Vagina (tissue), 2 donors: Measurements from ENCODE around the gene NBL1. TPM values are rescaled to one million over a fixed set of nuclear protein-coding genes. Genes with fewer than 3 reads are reported as not detected.

ENCODE experiments used
- DNase-seq, 2 donors: peaks; one replicate each; pipeline ENCODE4 v3.0.0-alpha.2; 2017; ENCODE audit errors: extremely low spot score in 2 of 2
- H3K27ac ChIP-seq: fragments of 200-600 bp; sonication (generic); one replicate; pipeline ENCODE4 v1.5.1; 2019
- H3K27me3 ChIP-seq: fragments of 200-600 bp; sonication (generic); one replicate; pipeline ENCODE4 v1.5.1; 2019
- H3K36me3 ChIP-seq, 2 donors: fragments of 200-600 bp; sonication (generic); one replicate each; pipeline ENCODE4 v1.5.1; 2017 to 2019
- H3K4me1 ChIP-seq: fragments of 200-600 bp; sonication (generic); one replicate; pipeline ENCODE4 v1.5.1; 2019
- H3K4me3 ChIP-seq, 2 donors: fragments of 200-600 bp; sonication (generic); 1 replicate in 1 of 2; 2 replicates in 1 of 2; pipeline ENCODE4 v1.5.1; 2016 to 2019
- H3K9me3 ChIP-seq: fragments of 200-600 bp; sonication (generic); one replicate; pipeline ENCODE4 v1.5.1; 2019
- POLR2A ChIP-seq, 2 donors: fragments of 450-650 bp; IDR thresholded peaks; one replicate each; pipeline ENCODE4 v1.6.1; 2017; ENCODE audit warnings: antibody characterized with exemption in 2 of 2, mild to moderate bottlenecking in 2 of 2, moderate library complexity in 2 of 2
- POLR2AphosphoS5 ChIP-seq, 2 donors: sonication (generic); formaldehyde crosslinking; IDR thresholded peaks; one replicate each; pipeline ENCODE4 v1.9.0; 2017; ENCODE audit warnings: antibody characterized with exemption in 2 of 2, mild to moderate bottlenecking in 2 of 2, low read depth in 1 of 2; ENCODE audit not compliant: insufficient read depth in 1 of 2
- intact Hi-C: fragments of 100-400 bp; cut with DNase I; formaldehyde crosslinking; loops from one replicate; pipeline ENCODE4 v1.15.1; 2023
- total RNA-seq: library from RNA; depleted of rRNA; stranded (reverse); fragments of >200 nt; gene quantifications from one replicate; pipeline ENCODE4 v1.2.3, GENCODE V29; 2016
- TF ChIP-seq, protein P1 (sequence below), 3 experiments: fragments of 450-650 bp in 2 of 3; fragments of 200-600 bp in 1 of 3; sonication (generic) in 1 of 3; IDR thresholded peaks; one replicate each; pipeline ENCODE4 v1.5.1; 2017 to 2019; ENCODE audit warnings: antibody characterized with exemption in 3 of 3, mild to moderate bottlenecking in 2 of 3, moderate library complexity in 2 of 3

The NBL1 gene
- total RNA-seq, 1 donor from 2014 or later, result 148 TPM

DNA sequence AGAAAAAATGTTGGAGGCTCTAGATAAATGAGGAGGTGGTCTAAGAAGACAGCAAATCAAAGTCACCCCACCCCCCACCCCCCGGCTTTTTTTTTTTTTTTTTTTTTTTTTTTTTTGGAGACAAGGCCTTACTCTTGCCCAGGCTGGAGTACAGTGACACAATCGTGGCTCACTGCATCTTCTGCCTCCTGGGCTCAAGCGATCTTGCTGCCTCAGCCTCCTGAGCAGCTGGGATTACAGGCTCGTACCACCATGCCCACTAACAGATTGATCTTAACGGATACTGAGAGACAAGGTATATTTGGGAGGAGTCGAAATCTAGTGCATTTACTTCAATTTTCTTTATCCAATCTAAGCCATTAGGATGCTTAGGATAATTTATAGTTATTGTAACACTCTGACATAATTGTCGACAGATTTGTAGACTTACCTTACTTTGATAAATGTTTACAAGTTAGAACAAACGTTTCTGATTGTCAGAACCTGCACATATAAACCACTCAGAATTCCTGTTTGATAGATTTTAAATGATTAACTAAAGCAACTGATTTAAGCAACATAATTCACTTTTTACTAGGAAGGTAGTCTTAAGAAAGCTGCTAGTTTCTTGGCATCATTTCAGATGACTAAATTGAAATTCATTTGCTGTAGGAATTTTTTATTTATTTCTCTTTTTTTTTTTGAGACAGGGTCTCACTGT lies 33.7 kb upstream of the NBL1 start:
- TF ChIP-seq, protein P1, sequence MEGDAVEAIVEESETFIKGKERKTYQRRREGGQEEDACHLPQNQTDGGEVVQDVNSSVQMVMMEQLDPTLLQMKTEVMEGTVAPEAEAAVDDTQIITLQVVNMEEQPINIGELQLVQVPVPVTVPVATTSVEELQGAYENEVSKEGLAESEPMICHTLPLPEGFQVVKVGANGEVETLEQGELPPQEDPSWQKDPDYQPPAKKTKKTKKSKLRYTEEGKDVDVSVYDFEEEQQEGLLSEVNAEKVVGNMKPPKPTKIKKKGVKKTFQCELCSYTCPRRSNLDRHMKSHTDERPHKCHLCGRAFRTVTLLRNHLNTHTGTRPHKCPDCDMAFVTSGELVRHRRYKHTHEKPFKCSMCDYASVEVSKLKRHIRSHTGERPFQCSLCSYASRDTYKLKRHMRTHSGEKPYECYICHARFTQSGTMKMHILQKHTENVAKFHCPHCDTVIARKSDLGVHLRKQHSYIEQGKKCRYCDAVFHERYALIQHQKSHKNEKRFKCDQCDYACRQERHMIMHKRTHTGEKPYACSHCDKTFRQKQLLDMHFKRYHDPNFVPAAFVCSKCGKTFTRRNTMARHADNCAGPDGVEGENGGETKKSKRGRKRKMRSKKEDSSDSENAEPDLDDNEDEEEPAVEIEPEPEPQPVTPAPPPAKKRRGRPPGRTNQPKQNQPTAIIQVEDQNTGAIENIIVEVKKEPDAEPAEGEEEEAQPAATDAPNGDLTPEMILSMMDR (IDR thresholded peaks at IDR 0.05), result no peak
- TF ChIP-seq POLR2AphosphoS5 (IDR thresholded peaks at IDR 0.05; ENCODE audit: insufficient read depth in 1 of 2, low read depth in 1 of 2) (no peak), POLR2A (IDR thresholded peaks at IDR 0.05) (no peak)
- no peaks in the 10 kb centered on the region for H3K27me3 ChIP-seq
- no peak for DNase-seq
- no peak overlapping the region for H3K4me3 ChIP-seq
- peak overlapping the region; percentile 75 for H3K27ac ChIP-seq
- H3K4me1 ChIP-seq, result peaks cover 75% of the 10 kb centered on the region
- no peaks in the 10 kb centered on the region for H3K36me3 ChIP-seq
- H3K9me3 ChIP-seq, result no peaks in the 10 kb centered on the region
- intact Hi-C loops, result no loop called here

GRCh38 chr1:19612530-19612929 lies 31.6 kb upstream of the NBL1 start:
- no peak for TF ChIP-seq POLR2A (IDR thresholded peaks at IDR 0.05)
- Histone ChIP-seq H3K36me3 (no peaks in the 10 kb centered on the region), H3K27me3 (no peaks in the 10 kb centered on the region), H3K4me1 (peaks cover 67% of the 10 kb centered on the region), H3K4me3 (no peak overlapping the region), H3K9me3 (no peaks in the 10 kb centered on the region), H3K27ac (no peak overlapping the region)
- DNase-seq, result no peak
- intact Hi-C loops, result no loop called here

GRCh38 chr1:19613171-19613703 lies 30.9 kb upstream of the NBL1 start:
- Histone ChIP-seq H3K27ac (no peak overlapping the region), H3K9me3 (no peaks in the 10 kb centered on the region), H3K27me3 (no peaks in the 10 kb centered on the region), H3K36me3 (no peaks in the 10 kb centered on the region), H3K4me1 (peaks cover 67% of the 10 kb centered on the region), H3K4me3 (no peak overlapping the region)
- intact Hi-C loops, result no loop called here
- TF ChIP-seq, protein P1 (IDR thresholded peaks at IDR 0.05), result no peak
- TF ChIP-seq POLR2AphosphoS5 (IDR thresholded peaks at IDR 0.05; ENCODE audit: insufficient read depth in 1 of 2, low read depth in 1 of 2) (no peak), POLR2A (IDR thresholded peaks at IDR 0.05) (no peak)
- DNase-seq, result no peak

- DNase-seq, result no peak
- intact Hi-C loops, result no loop called here
- TF ChIP-seq, protein P1 (IDR thresholded peaks at IDR 0.05), result no peak
- TF ChIP-seq POLR2AphosphoS5 (IDR thresholded peaks at IDR 0.05; ENCODE audit: insufficient read depth in 1 of 2, low read depth in 1 of 2) (no peak), POLR2A (IDR thresholded peaks at IDR 0.05) (no peak)
- Histone ChIP-seq H3K4me1 (peaks cover 66% of the 10 kb centered on the region), H3K9me3 (no peaks in the 10 kb centered on the region), H3K27ac (no peak overlapping the region), H3K4me3 (no peak overlapping the region), H3K27me3 (no peaks in the 10 kb centered on the region), H3K36me3 (no peaks in the 10 kb centered on the region)
These were observed 28.7 kb upstream of the NBL1 start for GRCh38 chr1:19615438-19615837.

- DNase-seq, result no peak
- Histone ChIP-seq H3K27ac (no peak overlapping the region), H3K4me3 (no peak overlapping the region), H3K36me3 (no peaks in the 10 kb centered on the region), H3K9me3 (no peaks in the 10 kb centered on the region), H3K4me1 (peaks cover 68% of the 10 kb centered on the region), H3K27me3 (no peaks in the 10 kb centered on the region)
- intact Hi-C loops, result no loop called here
- TF ChIP-seq POLR2A (IDR thresholded peaks at IDR 0.05), result no peak
These were observed 27.6 kb upstream of the NBL1 start for GRCh38 chr1:19616489-19616888.

DNA sequence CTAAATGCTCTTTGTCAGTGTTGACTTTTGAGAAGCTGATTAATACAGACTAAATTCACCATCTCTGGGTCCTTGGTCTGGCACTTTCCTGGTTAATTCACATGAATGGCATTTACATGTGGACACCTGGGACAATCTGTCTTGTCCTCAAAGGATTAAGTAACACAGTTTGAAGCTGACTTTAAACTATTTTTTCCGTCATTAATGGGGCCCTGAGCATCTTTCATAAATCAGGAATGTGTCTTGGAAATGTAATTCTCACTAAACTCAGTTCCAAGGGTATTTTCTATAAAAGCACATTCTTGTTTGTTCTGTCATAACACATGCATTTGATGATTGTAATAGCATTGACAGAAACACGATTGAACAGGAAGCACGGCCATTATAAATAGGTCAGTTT lies 26.7 kb upstream of the NBL1 start:
- no peak for DNase-seq
- H3K4me3 ChIP-seq, result no peak overlapping the region
- no peaks in the 10 kb centered on the region for H3K27me3 ChIP-seq
- no peak overlapping the region for H3K27ac ChIP-seq
- H3K9me3 ChIP-seq, result no peaks in the 10 kb centered on the region
- peaks cover 77% of the 10 kb centered on the region for H3K4me1 ChIP-seq
- H3K36me3 ChIP-seq, result no peaks in the 10 kb centered on the region
- intact Hi-C loops, result no loop called here
- TF ChIP-seq POLR2AphosphoS5 (IDR thresholded peaks at IDR 0.05; ENCODE audit: insufficient read depth in 1 of 2, low read depth in 1 of 2), result no peak
- TF ChIP-seq, protein P1 (IDR thresholded peaks at IDR 0.05), result no peak
- TF ChIP-seq POLR2A (IDR thresholded peaks at IDR 0.05), result no peak
